ENCODE results near the gene TRIM17.
A peak's percentile ranks its signal among the peaks of the same experiment; 100 is the strongest.

The TRIM17 gene

DNA sequence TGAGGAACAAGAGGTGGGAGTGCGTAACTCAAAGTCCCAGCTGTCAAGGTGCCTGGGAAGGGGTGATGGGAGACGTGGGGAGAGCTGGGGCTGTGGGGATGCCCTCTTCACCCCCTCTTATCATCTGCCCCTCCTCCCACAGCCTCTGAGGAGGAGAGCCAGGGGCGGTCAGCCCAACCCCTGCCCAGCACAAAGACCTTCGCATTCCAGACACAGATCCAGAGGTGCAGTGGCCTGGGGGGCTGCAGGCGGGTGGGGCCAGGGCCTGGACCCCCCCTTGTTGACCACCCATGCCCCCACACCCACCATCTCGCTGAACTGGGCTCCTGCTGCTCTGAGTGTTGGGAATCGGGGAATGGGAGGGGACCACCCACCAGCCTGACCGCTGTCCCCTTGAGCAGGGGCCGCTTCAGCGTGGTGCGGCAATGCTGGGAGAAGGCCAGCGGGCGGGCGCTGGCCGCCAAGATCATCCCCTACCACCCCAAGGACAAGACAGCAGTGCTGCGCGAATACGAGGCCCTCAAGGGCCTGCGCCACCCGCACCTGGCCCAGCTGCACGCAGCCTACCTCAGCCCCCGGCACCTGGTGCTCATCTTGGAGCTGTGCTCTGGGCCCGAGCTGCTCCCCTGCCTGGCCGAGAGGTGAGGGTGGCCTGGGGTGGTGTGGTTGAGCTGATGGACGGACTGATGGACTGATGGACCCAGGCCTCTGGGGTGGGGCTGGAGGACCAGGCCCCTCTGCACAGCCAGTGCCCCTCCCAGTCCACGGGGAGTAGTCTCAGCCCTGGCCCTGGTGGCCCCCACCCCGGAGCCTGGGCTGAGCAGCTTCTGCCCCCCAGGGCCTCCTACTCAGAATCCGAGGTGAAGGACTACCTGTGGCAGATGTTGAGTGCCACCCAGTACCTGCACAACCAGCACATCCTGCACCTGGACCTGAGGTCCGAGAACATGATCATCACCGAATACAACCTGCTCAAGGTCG is 39.7 kb downstream of the TRIM17 start:
- no peak overlapping the region for H3K4me3 ChIP-seq (ENCODE audit: low read length in 2 of 2)

DNA sequence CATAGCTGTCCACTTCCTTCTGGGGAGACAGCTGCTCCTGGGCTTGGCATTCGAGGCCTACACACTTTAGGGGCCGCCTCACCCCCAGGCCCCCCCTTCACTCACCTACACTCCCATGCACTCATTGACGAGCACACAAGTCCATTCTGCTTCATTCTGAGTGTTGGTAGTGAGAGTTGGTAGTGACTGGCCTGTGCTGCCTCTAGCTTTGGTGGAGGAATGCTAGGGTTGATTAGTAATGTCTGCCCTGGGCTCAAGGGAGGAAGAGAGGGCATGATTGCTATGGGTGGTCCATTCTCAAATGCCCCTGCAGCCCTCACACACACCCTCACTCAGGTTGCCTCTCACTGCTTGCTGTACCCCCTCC is 40.4 kb downstream of the TRIM17 start:
- Histone ChIP-seq H3K27ac (ENCODE audit: low read length) (no peak overlapping the region), H3K36me3 (ENCODE audit: control insufficient read depth in 2 of 2, insufficient read depth in 2 of 2, low read length in 2 of 2) (no peaks in the 10 kb centered on the region), H3K9me3 (ENCODE audit: control insufficient read depth in 2 of 2, low read length in 2 of 2) (peaks cover 0 to 6% of the 10 kb centered on the region in 2 donors), H3K4me1 (ENCODE audit: control insufficient read depth, insufficient read depth, low read length) (peaks cover 22% of the 10 kb centered on the region), H3K27me3 (ENCODE audit: control insufficient read depth in 1 of 2, insufficient read depth in 2 of 2, low read length in 2 of 2) (no peaks in the 10 kb centered on the region), H3K4me3 (ENCODE audit: low read length in 2 of 2) (no peak overlapping the region), H3K9ac (ENCODE audit: low read length in 2 of 2) (no peak overlapping the region)

More for the DNA sequence above, 39.7 kb downstream of the TRIM17 start:
- H3K9ac ChIP-seq (ENCODE audit: low read length in 2 of 2), result no peak overlapping the region
- peaks cover 0 to 6% of the 10 kb centered on the region in 2 donors for H3K9me3 ChIP-seq (ENCODE audit: control insufficient read depth in 2 of 2, low read length in 2 of 2)
- H3K36me3 ChIP-seq (ENCODE audit: control insufficient read depth in 2 of 2, insufficient read depth in 2 of 2, low read length in 2 of 2), result no peaks in the 10 kb centered on the region
- no peak overlapping the region for H3K27ac ChIP-seq (ENCODE audit: low read length)
- H3K4me1 ChIP-seq (ENCODE audit: control insufficient read depth, insufficient read depth, low read length), result peaks cover 22% of the 10 kb centered on the region
- no peaks in the 10 kb centered on the region for H3K27me3 ChIP-seq (ENCODE audit: control insufficient read depth in 1 of 2, insufficient read depth in 2 of 2, low read length in 2 of 2)

DNA sequence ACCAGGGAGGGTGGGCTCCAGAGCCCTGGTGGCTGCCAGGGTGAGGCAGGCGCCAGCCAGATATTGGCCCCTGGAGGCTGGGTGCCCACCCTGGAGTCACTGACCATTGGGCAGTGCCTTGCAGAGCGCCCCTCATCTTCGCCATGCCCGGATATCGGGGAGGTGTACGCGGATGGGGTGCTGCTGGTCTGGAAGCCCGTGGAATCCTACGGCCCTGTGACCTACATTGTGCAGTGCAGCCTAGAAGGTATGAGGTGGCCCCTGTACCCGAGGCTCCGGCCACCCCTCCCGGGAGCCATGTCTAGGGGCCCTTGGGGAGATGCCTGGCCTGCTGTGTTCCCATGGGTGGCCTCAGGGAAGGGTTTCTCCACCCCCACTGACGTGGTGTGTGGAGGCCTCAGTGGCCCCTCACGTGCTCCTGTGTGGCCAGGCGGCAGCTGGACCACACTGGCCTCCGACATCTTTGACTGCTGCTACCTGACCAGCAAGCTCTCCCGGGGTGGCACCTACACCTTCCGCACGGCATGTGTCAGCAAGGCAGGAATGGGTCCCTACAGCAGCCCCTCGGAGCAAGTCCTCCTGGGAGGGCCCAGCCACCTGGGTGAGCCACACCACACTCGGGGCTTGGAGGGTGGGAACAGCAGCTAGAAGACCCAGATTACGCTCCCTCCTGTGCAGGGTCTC is 40.9 kb downstream of the TRIM17 start:
- H3K4me1 ChIP-seq (ENCODE audit: control insufficient read depth, insufficient read depth, low read length), result peaks cover 22% of the 10 kb centered on the region
- no peaks in the 10 kb centered on the region for H3K36me3 ChIP-seq (ENCODE audit: control insufficient read depth in 2 of 2, insufficient read depth in 2 of 2, low read length in 2 of 2)
- H3K4me3 ChIP-seq (ENCODE audit: low read length in 2 of 2), result no peak overlapping the region
- H3K27me3 ChIP-seq (ENCODE audit: control insufficient read depth in 1 of 2, insufficient read depth in 2 of 2, low read length in 2 of 2), result no peaks in the 10 kb centered on the region
- no peak overlapping the region for H3K27ac ChIP-seq (ENCODE audit: low read length)
- H3K9ac ChIP-seq (ENCODE audit: low read length in 2 of 2), result no peak overlapping the region
- H3K9me3 ChIP-seq (ENCODE audit: control insufficient read depth in 2 of 2, low read length in 2 of 2), result peaks cover 0 to 6% of the 10 kb centered on the region in 2 donors

GRCh38 chr1:228374711-228375577 is 41.7 kb downstream of the TRIM17 start:
- Histone ChIP-seq H3K27ac (ENCODE audit: low read length) (no peak overlapping the region), H3K27me3 (ENCODE audit: control insufficient read depth in 1 of 2, insufficient read depth in 2 of 2, low read length in 2 of 2) (no peaks in the 10 kb centered on the region), H3K9ac (ENCODE audit: low read length in 2 of 2) (no peak overlapping the region), H3K36me3 (ENCODE audit: control insufficient read depth in 2 of 2, insufficient read depth in 2 of 2, low read length in 2 of 2) (no peaks in the 10 kb centered on the region), H3K4me1 (ENCODE audit: control insufficient read depth, insufficient read depth, low read length) (peaks cover 22% of the 10 kb centered on the region), H3K4me3 (ENCODE audit: low read length in 2 of 2) (peak overlapping the region in 1 of 2 donors; percentile 3), H3K9me3 (ENCODE audit: control insufficient read depth in 2 of 2, low read length in 2 of 2) (peaks cover 0 to 6% of the 10 kb centered on the region in 2 donors)

DNA sequence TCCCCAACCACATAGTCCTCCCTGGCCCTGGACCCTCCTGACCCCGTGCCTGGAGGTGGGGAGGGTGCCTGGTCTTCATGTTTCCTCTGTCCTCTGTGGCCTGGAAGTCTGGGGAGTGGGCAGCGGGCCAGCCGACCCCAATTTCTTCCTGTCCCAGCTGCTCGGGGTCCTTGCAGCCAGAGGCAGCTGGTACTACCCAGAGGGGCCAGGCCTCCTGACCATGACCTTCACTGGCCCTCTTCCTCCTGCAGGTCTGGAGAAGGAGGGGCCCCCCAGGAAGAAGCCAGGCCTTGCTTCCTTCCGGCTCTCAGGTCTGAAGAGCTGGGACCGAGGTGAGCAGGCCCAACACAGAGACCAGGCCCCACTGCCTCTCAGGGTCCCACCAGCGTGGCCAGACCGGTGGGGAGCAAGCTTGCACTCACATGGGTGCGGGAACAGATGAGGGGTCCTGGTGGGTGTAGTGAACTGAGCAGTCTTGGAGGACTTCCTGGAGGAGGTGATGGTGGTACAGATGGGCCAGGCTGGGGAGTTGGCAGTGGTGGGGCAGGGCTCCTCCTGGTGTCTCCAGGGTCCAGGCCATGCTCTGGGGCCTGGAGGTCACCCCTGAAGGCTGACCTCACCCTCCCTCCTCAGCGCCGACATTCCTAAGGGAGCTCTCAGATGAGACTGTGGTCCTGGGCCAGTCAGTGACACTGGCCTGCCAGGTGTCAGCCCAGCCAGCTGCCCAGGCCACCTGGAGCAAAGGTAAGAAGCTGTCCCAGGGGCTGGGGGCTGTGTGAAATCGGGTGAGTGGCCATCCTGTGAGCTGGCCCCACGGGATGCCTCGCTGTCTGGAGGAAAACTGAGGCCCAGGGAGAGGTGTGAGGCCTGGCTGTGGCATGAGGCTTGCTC is 42.7 kb downstream of the TRIM17 start:
- Histone ChIP-seq H3K27ac (ENCODE audit: low read length) (no peak overlapping the region), H3K4me1 (ENCODE audit: control insufficient read depth, insufficient read depth, low read length) (peaks cover 16% of the 10 kb centered on the region), H3K36me3 (ENCODE audit: control insufficient read depth in 2 of 2, insufficient read depth in 2 of 2, low read length in 2 of 2) (no peaks in the 10 kb centered on the region), H3K27me3 (ENCODE audit: control insufficient read depth in 1 of 2, insufficient read depth in 2 of 2, low read length in 2 of 2) (peaks cover 0 to 2% of the 10 kb centered on the region in 2 donors), H3K4me3 (ENCODE audit: low read length in 2 of 2) (no peak overlapping the region), H3K9me3 (ENCODE audit: control insufficient read depth in 2 of 2, low read length in 2 of 2) (peaks cover 0 to 6% of the 10 kb centered on the region in 2 donors), H3K9ac (ENCODE audit: low read length in 2 of 2) (no peak overlapping the region)

- peaks cover 4 to 6% of the 10 kb centered on the region in 2 donors for H3K27me3 ChIP-seq (ENCODE audit: control insufficient read depth in 1 of 2, insufficient read depth in 2 of 2, low read length in 2 of 2)
- H3K36me3 ChIP-seq (ENCODE audit: control insufficient read depth in 2 of 2, insufficient read depth in 2 of 2, low read length in 2 of 2), result no peaks in the 10 kb centered on the region
- no peak overlapping the region for H3K9ac ChIP-seq (ENCODE audit: low read length in 2 of 2)
- no peak overlapping the region for H3K4me3 ChIP-seq (ENCODE audit: low read length in 2 of 2)
- H3K4me1 ChIP-seq (ENCODE audit: control insufficient read depth, insufficient read depth, low read length), result peaks cover 12% of the 10 kb centered on the region
- peaks cover 0 to 6% of the 10 kb centered on the region in 2 donors for H3K9me3 ChIP-seq (ENCODE audit: control insufficient read depth in 2 of 2, low read length in 2 of 2)
- no peak overlapping the region for H3K27ac ChIP-seq (ENCODE audit: low read length)
These were observed 43.5 kb downstream of the TRIM17 start for GRCh38 chr1:228373004-228373680.

GRCh38 chr1:228372183-228373003 is 44.3 kb downstream of the TRIM17 start:
- no peak overlapping the region for H3K4me3 ChIP-seq (ENCODE audit: low read length in 2 of 2)
- peaks cover 4 to 7% of the 10 kb centered on the region in 2 donors for H3K27me3 ChIP-seq (ENCODE audit: control insufficient read depth in 1 of 2, insufficient read depth in 2 of 2, low read length in 2 of 2)
- H3K36me3 ChIP-seq (ENCODE audit: control insufficient read depth in 2 of 2, insufficient read depth in 2 of 2, low read length in 2 of 2), result no peaks in the 10 kb centered on the region
- H3K27ac ChIP-seq (ENCODE audit: low read length), result no peak overlapping the region
- H3K9ac ChIP-seq (ENCODE audit: low read length in 2 of 2), result no peak overlapping the region
- peaks cover 12% of the 10 kb centered on the region for H3K4me1 ChIP-seq (ENCODE audit: control insufficient read depth, insufficient read depth, low read length)
- peaks cover 0 to 6% of the 10 kb centered on the region in 2 donors for H3K9me3 ChIP-seq (ENCODE audit: control insufficient read depth in 2 of 2, low read length in 2 of 2)

DNA sequence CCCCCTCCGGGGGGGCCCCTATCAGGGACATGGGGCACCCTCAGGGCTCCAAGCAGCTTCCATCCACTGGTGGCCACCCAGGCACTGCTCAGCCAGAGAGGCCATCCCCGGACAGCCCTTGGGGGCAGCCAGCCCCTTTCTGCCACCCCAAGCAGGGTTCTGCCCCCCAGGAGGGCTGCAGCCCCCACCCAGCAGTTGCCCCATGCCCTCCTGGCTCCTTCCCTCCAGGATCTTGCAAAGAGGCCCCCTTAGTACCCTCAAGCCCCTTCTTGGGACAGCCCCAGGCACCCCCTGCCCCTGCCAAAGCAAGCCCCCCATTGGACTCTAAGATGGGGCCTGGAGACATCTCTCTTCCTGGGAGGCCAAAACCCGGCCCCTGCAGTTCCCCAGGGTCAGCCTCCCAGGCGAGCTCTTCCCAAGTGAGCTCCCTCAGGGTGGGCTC is 44.9 kb downstream of the TRIM17 start:
- Histone ChIP-seq H3K9ac (ENCODE audit: low read length in 2 of 2) (no peak overlapping the region), H3K27ac (ENCODE audit: low read length) (no peak overlapping the region), H3K4me3 (ENCODE audit: low read length in 2 of 2) (no peak overlapping the region), H3K27me3 (ENCODE audit: control insufficient read depth in 1 of 2, insufficient read depth in 2 of 2, low read length in 2 of 2) (peaks cover 6 to 10% of the 10 kb centered on the region in 2 donors), H3K9me3 (ENCODE audit: control insufficient read depth in 2 of 2, low read length in 2 of 2) (peaks cover 0 to 6% of the 10 kb centered on the region in 2 donors), H3K36me3 (ENCODE audit: control insufficient read depth in 2 of 2, insufficient read depth in 2 of 2, low read length in 2 of 2) (no peaks in the 10 kb centered on the region), H3K4me1 (ENCODE audit: control insufficient read depth, insufficient read depth, low read length) (peaks cover 12% of the 10 kb centered on the region)
